ENCODE data around the gene ALPK1.
"Not testable (repeated sequence)": the region's sequence is repeated elsewhere in the genome, so short reads cannot be mapped to it uniquely, and the experiment has no call there.

The ALPK1 gene

DNA sequence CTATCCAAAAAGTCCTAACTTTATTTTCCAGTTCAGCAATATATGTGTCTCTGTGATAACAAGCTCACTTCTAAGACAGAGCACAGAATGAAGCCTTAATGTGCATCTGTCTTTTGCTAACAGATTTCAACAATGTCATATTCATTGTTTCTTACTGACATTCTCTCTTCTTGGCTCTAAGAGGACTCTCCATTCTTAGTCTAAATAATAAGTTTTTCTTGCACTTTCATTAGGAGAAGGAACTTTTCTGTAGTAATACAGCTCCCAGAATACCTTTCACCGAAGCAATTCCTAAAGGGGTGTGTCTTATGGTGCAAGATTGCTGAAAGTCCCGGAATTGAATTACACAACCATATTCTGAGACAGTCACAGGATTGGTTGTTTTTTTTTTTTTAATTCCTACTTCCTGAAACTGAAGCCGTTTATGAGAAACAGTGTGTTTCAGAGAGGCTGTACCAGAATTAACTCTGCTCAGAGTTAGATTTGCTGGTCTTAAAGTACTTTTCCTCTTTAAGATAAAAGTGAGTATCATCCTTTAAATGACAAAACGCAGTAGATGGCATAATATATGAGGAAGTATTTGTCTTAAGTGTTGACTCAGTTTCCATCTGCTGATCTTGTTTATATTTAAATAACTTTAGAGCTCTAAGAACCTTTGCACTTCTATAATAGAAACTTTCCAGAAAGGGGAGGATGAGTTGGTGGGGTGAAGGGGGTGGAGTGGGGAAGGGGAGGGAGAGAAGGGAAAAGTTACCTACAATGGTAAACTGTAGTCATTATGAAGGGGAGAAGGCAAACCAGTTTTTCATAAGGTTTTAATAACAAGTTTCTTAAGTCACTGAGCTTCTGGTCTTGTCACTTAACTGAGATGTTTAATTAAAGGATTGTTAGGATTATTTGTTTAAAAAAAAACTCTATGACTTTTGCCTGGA lies at the start of gene ALPK1:
Gene ALPK1, plus strand, starts transcription at position 421 of the 932 bp plus-strand sequence.
- no peak for DNase-seq

DNA sequence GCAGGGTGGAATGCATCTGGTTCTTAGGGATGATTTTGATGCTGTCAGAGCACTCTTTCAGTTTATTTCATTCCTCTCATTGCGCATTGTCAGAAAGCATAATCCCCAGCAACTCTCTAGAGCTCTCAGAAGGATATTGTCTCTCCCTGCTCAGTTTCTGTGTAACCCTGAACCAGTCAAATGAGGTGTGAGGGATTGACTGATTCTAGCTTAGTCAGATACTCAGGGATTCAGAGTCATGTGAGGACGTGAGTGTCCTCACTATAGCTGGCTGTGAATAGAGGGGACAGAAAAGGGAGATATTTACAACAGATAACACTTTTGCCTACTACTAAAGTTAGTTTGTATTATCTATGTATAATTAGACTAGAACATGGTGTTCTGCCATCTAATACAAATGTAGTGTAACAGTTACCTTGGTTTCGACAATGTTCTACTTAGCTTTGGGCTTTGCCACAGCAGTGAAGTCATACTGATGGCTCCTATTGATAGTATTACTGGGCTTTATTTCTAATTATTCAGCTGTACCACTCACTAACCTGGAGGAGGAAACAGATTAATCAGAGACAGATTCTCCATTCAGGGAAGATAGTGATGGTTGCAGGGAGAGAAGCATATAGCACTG lies 46.0 kb upstream of the ALPK1 start:
- no peak for DNase-seq

DNA sequence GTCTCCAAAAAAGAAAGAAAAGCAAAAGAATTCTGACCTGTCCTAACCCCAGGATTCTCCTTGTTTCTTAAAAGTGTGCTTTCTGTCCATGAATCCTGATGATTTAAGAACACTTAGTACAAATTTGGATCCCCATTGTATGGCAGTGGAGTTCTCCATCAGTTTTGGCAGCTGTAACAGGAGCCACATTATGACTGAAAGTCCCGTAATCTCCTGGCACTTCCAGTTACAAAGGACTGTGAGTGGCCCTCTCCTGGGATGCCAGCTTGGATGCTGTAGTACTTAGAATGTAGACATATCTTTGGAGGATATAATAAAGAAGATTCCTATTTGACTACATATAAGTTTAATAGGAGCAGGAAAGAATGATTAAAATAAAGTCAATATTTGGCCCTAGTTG lies 44.9 kb upstream of the ALPK1 start:
- no peak for DNase-seq

DNA sequence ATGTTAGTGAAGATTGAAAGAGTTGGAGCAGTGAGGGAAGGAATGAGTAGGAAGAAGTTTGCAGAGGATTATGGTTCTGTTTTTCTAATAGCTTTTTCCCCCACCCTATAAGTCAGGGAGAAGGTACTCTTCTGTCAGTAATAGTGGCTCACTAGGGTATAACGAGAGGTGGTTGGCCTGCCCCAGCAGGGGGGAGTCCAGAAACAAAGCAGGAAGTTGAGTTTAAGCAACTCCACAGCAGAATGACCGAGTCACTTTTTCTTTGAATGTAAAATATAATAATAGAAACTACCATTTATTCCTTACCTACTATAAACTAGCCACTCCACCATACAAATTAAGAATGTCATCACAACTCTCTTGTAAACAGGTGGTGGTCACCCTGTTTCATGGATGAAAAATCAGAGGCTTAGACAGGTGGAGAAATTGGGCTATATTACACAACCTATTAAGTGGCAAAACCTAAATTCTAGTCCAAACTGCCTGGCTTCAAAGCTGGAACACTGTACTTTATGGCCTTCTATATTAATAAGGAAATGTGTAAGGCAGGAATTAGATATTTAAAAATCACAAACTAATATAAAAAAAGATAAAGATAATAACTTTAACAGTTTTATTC lies 43.7 kb upstream of the ALPK1 start:
- DNase-seq = no peak

DNA sequence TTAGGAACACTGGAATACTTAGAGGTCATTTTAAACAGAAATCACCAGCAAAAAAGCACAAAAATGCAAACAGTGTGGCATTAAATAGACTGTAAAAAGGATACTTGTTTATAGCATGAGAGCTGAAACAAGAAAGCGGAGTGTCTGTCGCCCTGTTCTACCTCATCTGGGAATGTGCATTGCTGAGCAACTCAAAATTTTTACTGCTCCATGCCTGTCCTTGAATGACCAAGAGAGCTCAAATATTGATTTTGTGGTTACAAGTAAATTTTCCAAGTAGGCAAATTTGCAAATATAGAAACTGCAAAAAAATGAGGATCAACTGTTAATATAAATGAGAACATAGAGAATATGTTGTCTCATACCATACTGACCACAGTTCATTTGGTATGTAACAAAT lies 40.1 kb upstream of the ALPK1 start:
- no peak for DNase-seq

DNA sequence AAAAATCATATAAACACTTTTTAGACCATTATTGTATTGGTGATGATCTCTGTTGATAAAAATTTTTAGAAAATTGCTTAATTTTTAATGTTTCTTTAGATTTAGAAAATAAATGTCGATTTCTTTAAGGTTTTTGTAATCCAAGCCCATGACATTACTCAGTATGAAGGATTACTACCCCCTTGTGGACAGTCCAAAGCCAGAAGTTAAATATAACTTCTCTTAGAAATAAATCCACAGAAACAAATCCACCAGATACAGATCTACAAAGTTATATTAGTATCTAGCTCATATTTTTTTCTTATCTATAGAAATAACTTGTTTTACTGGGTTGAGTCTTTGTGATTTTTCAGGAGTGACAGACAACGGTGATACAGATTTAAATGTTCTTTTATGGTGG lies 30.3 kb upstream of the ALPK1 start:
- DNase-seq = no peak

DNA sequence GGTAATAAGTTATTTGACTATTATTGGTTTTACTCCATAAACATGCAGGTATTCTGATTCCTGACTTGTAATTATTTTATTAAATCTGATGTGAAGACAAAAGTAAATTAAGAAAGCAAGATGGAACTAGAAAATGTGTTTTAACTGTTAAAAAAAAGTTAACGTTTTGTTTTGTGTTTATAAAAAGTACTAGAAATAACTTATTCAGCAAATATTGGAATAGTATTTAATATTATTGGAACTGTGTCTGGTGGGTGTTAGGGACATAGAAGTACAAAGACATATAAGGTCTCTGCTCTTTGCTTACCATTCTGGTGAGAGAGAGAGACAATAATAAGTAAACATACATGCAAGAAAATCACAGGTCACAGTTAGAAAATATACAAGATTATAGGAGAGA lies 27.1 kb upstream of the ALPK1 start:
- no peak for DNase-seq

DNA sequence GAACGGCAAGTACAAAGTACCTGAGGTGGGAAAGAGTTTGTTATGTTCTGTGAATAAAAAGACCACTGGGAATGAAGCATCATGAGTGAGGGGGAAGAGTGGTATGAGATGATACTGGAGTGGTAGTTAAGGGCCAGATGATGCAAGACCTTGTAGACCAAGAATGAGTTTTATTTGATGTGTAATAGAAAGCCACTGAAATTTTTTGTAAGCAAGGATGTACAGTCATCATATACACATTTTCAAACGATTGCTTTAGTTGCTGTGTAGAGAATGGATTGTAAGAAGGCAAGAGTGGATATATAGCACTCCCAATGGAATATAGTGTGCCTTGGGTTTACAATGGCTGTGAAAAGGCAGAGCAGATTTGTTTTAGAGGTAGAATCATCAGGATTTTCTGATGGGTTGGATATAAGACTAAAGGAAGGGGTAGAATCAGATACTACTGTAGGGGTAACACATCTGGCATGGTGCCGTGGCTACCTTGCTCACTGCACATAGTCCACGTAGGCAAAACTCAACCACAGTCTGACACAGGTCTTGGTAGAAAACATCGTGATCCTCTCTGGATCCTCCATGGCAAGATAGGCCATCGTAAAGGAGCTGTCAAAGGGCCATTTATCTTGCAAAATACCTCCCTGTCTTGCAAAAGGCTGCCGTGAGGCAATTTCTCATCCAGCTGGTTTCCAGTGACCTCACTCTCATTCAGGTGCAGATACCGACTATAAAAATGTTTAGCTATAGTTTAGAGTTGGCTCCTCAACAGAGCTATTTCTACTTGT lies 26.3 kb upstream of the ALPK1 start:
- DNase-seq = no peak

DNA sequence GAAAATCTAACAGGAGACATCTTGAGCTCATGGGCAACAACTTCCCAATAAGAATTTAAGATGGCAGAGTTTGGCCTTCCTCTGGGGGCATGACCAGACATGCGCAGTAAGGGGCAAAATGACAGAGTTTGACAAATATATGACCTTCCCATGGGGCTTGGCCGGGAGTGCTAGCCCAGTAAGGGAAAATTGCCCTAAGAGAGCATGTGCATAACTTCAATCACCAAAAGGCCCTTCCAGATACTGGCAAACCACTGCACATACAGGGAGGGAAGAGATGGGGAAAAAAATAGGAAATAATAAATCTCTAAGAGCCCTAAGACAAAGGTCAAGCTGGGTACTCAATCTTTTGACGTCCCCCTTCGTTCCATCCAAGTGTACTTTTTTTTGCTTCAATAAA lies 24.9 kb upstream of the ALPK1 start:
- no peak for DNase-seq

DNA sequence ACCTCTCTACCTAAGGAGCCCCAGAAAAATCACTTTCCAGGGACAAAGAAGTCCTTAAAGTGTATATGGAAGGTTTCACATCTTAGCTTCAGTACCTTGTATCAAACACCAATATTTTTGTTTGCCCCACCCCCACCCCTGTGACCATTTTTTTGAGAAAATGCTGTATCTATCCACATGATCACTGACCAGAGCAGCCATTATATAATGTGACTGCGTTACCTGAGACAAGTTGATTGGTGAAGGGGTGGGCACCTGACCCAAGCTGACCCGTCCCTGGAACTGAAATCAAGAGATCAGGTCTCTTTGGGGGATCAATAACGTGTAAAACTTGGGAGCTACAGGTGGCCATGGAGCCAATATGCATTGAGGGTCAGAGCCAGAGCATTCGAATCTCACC lies 22.2 kb upstream of the ALPK1 start:
- no peak for DNase-seq

DNA sequence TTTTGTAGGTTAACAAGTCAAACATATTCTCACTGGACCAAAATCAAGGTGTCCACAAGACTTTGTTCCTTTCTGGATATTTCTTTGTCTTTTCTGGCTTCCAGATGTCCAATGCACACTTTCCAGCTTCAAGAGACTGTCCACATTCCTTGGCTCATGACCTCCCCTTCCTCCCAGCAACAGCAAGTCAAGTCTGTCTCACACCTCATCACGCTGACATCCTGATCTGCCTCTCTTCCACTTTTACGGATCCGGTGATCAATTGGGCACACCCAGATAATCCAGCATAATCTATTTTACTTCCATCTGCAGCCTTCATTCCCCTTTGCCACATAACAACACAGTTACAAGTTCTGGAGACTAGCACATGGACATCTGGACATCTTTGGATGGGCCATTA lies 21.1 kb upstream of the ALPK1 start:
- no peak for DNase-seq

DNA sequence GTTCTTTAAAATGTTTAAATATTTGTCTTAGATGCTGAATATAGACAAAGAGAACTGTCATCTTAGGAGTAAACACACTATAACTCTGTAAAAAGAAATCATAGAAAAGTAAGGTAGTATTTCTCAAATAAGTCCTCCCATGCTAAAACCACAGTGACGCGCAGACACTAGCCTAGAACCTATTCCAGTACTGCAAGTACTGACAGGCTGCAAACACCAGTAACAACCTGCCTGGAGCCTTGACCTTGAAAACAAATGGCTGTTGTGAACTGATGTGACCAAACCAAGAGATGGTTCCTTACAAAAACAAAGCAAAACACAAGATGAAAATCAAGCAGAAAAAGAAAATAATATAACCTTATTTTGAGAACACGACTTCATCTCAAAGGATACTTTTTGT lies 19.9 kb upstream of the ALPK1 start:
- DNase-seq = no peak

DNA sequence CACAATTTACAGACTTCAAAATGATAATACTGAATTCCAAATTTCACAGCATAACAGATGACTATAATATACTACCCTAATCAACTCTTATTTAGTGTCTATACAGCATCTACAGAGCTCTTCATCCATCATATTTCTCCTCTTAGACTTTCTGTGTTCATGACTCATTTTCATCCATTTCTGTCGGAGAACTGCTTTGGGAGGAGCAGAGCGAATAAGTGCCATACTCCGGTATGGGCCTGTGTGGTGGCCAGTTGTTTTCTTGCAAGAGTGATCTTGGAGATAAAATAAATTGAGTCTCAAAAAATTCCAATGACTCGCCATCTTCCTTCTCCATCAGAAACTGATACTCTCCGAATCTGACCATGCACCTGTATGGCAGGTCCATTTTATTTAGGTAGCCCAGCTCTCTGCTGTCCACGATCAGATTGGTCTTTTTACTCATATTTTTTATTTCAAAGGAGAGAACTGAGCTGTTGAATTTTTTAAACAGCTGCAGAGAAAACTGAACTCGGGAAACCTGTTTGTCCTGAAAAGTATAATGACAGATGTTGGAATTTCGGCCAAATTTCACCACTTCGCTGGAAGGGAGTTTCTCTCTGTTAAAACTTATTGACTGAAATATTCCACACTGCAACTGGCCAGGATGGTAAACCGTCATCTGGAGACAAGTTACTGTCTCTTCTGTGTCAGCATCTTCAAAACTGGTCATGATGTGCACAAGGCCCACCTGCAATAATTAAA lies 19.3 kb upstream of the ALPK1 start:
- no peak for DNase-seq

DNA sequence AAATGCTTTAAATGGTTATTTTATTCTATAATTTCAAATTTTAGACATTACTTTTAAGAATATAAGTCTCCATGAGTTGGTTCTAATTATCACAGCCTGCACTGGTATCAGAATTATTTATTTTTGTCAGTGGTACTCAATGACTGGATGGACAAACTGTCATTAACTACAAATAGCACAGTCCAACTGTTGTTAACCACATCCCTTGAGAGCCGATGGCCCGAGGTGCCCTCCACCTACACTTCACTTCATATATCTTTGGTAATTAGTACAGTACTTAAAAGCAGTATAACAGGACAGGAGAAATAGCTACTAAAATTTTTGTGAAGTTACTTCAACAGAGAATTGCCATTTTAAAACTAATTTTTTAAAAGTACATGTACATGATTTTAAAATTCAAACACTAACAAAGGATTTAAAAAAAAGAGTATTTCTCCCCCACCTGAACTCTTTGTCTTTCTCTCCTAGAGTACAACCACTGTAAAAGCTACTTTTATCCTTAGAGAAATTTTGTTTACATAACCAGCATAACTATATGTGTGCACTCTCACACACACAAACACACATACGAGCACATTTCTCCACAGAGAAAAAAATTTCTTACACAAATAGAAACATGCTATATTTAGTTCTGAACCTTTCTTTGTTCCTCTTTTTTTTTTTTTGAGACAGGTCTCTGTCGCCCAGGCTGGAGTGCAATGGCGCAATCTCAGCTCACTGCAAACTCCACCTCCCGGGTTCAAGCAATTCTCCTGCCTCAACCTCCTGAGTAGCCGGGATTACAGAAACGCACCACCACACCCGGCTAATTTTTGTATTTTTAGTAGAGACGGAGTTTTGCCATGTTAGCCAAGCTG lies 17.9 kb upstream of the ALPK1 start:
- DNase-seq = no peak

DNA sequence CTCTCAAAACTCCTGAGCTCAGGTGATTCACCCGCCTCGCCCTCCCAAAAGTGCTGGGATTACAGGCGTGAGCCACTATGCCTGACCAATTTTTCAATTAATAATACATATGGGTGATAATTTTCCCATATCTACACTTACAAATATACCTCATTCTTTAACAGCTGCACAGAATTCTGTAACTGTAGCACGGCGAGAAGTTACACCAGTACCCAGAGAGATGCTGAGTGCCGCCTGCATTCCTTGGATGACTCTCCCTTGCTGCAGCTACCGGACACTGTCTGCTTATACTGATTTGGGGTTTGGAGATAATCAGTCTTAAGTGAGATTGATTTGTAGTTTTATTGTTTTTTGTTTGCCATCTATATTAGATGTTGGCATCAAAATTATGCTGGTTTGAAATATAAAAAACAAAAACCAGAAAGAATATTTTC lies 17.3 kb upstream of the ALPK1 start:
- no peak for DNase-seq

DNA sequence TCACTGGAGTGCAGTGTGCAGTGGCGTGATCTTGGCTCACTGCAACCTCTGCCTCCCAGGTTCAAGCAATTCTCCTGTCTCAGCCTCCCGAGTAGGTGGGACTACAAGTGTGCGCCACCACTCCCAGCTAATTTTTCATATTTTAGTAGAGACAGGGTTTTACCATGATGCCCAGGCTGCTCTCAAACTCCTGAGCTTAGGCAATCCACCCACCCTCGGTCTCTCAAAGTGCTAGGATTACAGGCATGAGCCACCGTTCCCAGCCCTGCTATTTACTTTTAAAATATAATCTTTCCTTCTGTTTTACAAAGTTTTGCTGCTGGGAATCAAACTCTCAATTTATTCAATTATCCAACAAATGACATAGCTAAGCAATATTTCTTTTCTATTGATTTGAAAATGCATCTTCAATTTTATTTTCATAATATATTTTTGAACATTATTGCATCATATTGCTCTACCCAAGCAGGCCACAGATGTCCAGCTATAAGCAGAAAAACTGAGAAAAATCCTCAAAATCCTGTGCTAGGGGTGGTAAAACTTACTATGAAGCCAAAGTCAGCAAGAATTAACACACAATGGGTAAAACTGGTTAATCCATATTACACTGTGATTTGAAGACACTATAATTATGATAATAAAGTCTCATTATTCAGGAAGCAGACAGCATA lies 16.6 kb upstream of the ALPK1 start:
- DNase-seq = no peak

DNA sequence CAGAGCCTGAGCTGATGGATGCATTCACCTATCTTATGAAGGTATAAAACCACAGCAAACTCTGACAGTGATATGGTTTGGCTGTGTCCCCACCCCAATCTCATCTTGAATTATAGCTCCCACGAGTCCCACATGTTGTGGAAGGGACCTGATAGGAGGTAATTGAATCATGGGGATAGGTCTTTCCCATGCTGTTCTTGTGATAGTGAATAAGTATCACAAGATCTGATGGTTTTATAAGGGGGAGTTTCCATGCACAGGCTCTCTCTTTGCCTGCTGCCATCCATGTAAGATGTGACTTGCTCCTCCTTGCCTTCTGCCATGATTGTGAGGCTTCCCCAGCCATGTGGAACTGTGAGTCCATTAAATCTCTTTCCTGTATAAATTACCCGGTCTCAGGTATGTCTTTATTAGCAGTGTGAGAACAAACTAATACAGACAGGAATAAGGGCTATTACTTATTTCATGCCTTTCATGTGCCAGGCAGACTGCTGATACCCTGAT lies 15.2 kb upstream of the ALPK1 start:
- not testable (repeated sequence) for DNase-seq

DNA sequence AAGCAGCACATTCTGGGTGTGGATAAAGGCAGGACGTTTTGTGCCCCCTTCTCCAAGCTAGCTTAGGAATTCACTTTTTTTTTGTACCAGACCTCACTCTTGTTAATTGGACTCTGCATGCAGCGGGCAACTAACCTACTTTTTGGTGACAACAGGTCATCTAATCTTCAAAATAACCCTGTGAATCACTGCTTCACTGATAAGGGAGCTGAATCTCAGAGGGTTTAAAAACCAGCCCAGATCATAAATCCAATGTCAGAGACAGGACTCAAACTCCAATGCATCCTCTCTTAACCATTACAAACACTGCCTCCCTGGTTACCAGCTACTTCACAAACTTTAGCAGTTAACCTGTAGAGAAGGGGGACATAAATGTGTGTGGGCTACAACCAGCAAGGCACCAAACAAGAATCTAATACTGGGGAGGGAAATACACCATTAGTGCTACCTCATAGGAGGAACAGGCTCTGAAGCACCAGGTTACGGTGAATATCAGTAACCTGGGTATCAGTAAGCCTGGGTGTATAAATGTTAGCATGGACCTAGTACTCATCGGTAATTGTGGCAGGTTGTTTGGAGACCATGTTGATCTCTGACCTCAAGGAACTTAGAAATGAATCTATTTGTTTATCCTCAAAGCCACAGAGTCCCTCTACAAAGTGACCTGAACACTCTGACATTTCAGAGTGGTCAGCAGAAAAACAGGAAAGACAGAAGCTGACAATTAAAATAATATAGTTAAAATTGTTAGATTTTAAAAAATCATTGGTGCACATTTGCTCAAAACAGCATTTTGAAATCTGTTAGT lies 14.1 kb upstream of the ALPK1 start:
- DNase-seq = no peak

DNA sequence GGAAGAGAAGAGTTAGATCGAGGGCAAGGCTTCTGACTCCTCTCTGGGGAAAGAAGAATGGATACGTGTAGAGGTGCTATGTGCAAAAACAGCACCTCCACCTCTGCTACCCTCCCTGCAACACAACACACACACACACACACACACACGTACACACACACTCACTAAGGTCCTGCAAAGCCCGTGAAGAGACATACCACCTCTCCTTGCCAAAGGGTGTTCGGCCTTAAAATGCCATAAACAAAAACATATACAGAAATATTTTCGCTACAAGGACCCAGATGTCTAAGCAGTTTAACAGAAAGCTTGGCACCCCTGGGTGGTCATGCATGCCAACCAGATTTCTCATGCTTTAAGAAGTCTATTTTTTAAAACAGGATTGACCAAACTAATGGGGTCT lies 13.0 kb upstream of the ALPK1 start:
- DNase-seq = no peak
